PC-3 (cell line): ENCODE measurements around the gene TYW1.
"Not testable (repeated sequence)": the region's sequence is repeated elsewhere in the genome, so short reads cannot be mapped to it uniquely, and the experiment has no call there.

Source experiments
- EZH2 ChIP-seq: fragments of 300-600 bp; sonication (generic); IDR thresholded peaks from one replicate; pipeline ENCODE4 v1.6.1; 2017; ENCODE audit warnings: antibody characterized with exemption, mild to moderate bottlenecking, low read length; ENCODE audit not compliant: unreplicated experiment
- EZH2phosphoT487 ChIP-seq: fragments of 300-600 bp; sonication (generic); IDR thresholded peaks from 2 replicates; pipeline ENCODE4 v1.6.1; 2018; ENCODE audit warnings: mild to moderate bottlenecking, antibody characterized with exemption, low read length, borderline replicate concordance
- TF ChIP-seq, protein P1 (sequence below): fragments of 300-600 bp; sonication (generic); conservative IDR thresholded peaks from 2 replicates; pipeline ENCODE4 v1.5.1; 2017; ENCODE audit warnings: antibody characterized with exemption, low read depth, mild to moderate bottlenecking, low read length

DNA sequence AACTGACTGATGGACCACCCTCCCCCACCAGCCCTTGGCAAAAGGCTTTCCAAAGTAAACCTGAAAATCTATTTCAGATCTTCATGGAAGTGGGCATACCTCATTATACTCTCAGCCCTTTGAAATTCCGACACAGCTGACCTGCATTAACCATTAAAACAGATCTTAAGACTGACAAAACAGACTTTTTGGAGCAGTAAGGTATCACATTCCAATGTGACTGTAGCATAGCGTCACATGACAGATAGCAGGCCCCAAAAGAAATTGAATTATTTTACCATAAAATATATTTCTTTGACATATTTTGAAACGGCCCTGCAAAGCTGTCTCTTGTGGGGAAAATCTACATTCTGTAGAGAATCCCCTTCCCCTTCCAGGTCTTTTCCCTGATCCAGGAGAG lies 269.4 kb downstream of the TYW1 start:
- TF ChIP-seq, protein P1, sequence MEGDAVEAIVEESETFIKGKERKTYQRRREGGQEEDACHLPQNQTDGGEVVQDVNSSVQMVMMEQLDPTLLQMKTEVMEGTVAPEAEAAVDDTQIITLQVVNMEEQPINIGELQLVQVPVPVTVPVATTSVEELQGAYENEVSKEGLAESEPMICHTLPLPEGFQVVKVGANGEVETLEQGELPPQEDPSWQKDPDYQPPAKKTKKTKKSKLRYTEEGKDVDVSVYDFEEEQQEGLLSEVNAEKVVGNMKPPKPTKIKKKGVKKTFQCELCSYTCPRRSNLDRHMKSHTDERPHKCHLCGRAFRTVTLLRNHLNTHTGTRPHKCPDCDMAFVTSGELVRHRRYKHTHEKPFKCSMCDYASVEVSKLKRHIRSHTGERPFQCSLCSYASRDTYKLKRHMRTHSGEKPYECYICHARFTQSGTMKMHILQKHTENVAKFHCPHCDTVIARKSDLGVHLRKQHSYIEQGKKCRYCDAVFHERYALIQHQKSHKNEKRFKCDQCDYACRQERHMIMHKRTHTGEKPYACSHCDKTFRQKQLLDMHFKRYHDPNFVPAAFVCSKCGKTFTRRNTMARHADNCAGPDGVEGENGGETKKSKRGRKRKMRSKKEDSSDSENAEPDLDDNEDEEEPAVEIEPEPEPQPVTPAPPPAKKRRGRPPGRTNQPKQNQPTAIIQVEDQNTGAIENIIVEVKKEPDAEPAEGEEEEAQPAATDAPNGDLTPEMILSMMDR = not testable (repeated sequence)
- not testable (repeated sequence) for TF ChIP-seq EZH2phosphoT487, EZH2
